ENCODE data around the gene S1PR3. TPM values are rescaled to one million over a fixed set of nuclear protein-coding genes. Genes with fewer than 3 reads are reported as not detected.

S1PR3 gene
- total and polyA plus RNA-seq, 9 of the 15 experiments (the other 6 are each of a cell fraction or from before 2014, with no cell fraction given) = 0.03 to 2.0 (median 0.29) TPM

DNA sequence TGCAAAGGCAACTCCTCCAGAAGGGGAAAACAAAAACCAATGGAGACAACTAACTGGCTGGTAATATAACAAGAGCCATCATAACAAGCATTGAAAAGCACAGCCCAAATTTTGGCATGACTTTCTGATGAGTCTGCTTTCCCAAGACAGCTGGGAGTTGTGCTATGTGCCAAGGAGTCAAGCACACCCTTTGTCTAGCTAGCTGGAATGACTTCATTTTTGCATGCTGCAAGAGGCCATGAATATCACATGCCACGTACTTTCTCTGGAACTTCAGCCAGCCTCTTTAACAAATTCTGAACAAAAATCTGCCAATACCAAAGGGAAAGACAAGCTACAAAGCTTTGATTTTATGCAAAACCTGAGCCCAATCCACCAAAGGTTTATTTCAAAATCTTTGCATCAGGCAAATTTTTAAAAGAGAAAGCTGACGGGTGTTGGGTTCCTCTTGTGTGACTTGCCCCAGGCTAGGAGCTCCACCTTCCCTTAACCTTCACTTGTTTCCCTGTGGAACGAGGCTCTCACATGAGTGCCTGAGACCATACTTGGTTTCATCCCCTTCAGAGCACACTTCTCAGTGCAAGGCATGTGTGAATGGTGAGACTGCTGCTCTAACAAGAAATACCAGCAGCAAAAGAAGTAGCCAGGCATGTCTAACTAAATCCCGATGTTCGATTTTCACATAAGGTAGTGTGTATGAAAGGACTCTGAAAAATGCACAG is 47.3 kb downstream of the S1PR3 start (continued):
- TF ChIP-seq, protein P1, sequence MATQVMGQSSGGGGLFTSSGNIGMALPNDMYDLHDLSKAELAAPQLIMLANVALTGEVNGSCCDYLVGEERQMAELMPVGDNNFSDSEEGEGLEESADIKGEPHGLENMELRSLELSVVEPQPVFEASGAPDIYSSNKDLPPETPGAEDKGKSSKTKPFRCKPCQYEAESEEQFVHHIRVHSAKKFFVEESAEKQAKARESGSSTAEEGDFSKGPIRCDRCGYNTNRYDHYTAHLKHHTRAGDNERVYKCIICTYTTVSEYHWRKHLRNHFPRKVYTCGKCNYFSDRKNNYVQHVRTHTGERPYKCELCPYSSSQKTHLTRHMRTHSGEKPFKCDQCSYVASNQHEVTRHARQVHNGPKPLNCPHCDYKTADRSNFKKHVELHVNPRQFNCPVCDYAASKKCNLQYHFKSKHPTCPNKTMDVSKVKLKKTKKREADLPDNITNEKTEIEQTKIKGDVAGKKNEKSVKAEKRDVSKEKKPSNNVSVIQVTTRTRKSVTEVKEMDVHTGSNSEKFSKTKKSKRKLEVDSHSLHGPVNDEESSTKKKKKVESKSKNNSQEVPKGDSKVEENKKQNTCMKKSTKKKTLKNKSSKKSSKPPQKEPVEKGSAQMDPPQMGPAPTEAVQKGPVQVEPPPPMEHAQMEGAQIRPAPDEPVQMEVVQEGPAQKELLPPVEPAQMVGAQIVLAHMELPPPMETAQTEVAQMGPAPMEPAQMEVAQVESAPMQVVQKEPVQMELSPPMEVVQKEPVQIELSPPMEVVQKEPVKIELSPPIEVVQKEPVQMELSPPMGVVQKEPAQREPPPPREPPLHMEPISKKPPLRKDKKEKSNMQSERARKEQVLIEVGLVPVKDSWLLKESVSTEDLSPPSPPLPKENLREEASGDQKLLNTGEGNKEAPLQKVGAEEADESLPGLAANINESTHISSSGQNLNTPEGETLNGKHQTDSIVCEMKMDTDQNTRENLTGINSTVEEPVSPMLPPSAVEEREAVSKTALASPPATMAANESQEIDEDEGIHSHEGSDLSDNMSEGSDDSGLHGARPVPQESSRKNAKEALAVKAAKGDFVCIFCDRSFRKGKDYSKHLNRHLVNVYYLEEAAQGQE (IDR thresholded peaks at IDR 0.05; ENCODE audit: borderline replicate concordance) = no peak
- TF ChIP-seq, protein P1 (CRISPR knock-in tag; IDR thresholded peaks at IDR 0.05; ENCODE audit: low read depth) = no peak
- TF ChIP-seq HOXB6 (CRISPR knock-in tag; IDR thresholded peaks at IDR 0.05; ENCODE audit: borderline replicate concordance) = no peak
- TF ChIP-seq, protein P2, sequence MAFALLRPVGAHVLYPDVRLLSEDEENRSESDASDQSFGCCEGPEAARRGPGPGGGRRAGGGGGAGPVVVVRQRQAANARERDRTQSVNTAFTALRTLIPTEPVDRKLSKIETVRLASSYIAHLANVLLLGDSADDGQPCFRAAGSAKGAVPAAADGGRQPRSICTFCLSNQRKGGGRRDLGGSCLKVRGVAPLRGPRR (CRISPR knock-in tag; IDR thresholded peaks at IDR 0.05) = no peak
- no peak for TF ChIP-seq BMI1 (IDR thresholded peaks at IDR 0.05; ENCODE audit: low read length)
- TF ChIP-seq POLR3A (IDR thresholded peaks at IDR 0.05; ENCODE audit: borderline replicate concordance, extremely low read depth, insufficient read depth, insufficient read length) = no peak
